ENCODE results near the gene SUGP1.

GRCh38 chr19:19316082-19316481 is 4.2 kb downstream of the SUGP1 start:
- TF ChIP-seq EZH2 (IDR thresholded peaks at IDR 0.05; ENCODE audit: borderline replicate concordance, low read depth, low read length, poor library complexity, severe bottlenecking) = no peak
- TF ChIP-seq, protein P1, sequence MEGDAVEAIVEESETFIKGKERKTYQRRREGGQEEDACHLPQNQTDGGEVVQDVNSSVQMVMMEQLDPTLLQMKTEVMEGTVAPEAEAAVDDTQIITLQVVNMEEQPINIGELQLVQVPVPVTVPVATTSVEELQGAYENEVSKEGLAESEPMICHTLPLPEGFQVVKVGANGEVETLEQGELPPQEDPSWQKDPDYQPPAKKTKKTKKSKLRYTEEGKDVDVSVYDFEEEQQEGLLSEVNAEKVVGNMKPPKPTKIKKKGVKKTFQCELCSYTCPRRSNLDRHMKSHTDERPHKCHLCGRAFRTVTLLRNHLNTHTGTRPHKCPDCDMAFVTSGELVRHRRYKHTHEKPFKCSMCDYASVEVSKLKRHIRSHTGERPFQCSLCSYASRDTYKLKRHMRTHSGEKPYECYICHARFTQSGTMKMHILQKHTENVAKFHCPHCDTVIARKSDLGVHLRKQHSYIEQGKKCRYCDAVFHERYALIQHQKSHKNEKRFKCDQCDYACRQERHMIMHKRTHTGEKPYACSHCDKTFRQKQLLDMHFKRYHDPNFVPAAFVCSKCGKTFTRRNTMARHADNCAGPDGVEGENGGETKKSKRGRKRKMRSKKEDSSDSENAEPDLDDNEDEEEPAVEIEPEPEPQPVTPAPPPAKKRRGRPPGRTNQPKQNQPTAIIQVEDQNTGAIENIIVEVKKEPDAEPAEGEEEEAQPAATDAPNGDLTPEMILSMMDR (conservative IDR thresholded peaks at IDR 0.05; ENCODE audit: low read depth, low read length) = no peak
